Thyroid gland (tissue), 4 donors: Measurements from ENCODE around the gene TMEM217. TPM values are rescaled to one million over a fixed set of nuclear protein-coding genes. Genes with fewer than 3 reads are reported as not detected.
A peak's percentile ranks its signal among the peaks of the same experiment; 100 is the strongest.
"Not testable (repeated sequence)": the region's sequence is repeated elsewhere in the genome, so short reads cannot be mapped to it uniquely, and the experiment has no call there.

Experiments used
- DNase-seq, 2 donors: peaks; one replicate each; pipeline ENCODE4 v3.0.0-alpha.2; 2019
- H3K27ac ChIP-seq, 3 donors: fragments of 200-600 bp; sonication (generic); 1 replicate in 2 of 3; 2 replicates in 1 of 3; pipeline ENCODE4 v1.5.1; 2016 to 2019; ENCODE audit warnings: mild to moderate bottlenecking in 1 of 3, moderate library complexity in 1 of 3
- H3K27me3 ChIP-seq: fragments of 200-600 bp; sonication (generic); one replicate; pipeline ENCODE4 v1.5.1; 2019
- H3K36me3 ChIP-seq, 2 donors: fragments of 200-600 bp; sonication (generic); one replicate each; pipeline ENCODE4 v1.5.1; 2016 to 2019
- H3K4me1 ChIP-seq, 2 donors: fragments of 200-600 bp; sonication (generic); one replicate each; pipeline ENCODE4 v1.5.1; 2017 to 2019
- H3K4me3 ChIP-seq, 3 donors: fragments of 200-600 bp; sonication (generic); replicated peaks in 1 of 3; 1 replicate in 2 of 3; 2 replicates in 1 of 3; pipeline ENCODE4 v1.5.1; 2016; ENCODE audit warnings: mild to moderate bottlenecking in 1 of 3
- H3K9me3 ChIP-seq: fragments of 200-600 bp; sonication (generic); one replicate; pipeline ENCODE4 v1.5.1; 2017
- CTCF ChIP-seq, 6 experiments: fragments of 200-600 bp in 3 of 6; fragments of 450-650 bp in 3 of 6; sonication (generic) in 3 of 6; IDR thresholded peaks; one replicate each; pipeline ENCODE4 v1.5.1; 2016 to 2019; ENCODE audit warnings: antibody characterized with exemption in 6 of 6, mild to moderate bottlenecking in 2 of 6, inconsistent platforms in 1 of 6, moderate library complexity in 1 of 6
- POLR2A ChIP-seq, 2 donors: fragments of 450-650 bp; IDR thresholded peaks; one replicate each; pipeline ENCODE4 v1.6.1; 2017; ENCODE audit warnings: antibody characterized with exemption in 2 of 2, mild to moderate bottlenecking in 2 of 2, moderate library complexity in 1 of 2
- WGBS, 2 donors: methylation state at CpG; one replicate each; pipeline ENCODE4 v1.1.5; 2017; 5-methylcytosine and 5-hydroxymethylcytosine counted together
- intact Hi-C: fragments of 100-400 bp; cut with DNase I; formaldehyde crosslinking; loops from one replicate; pipeline ENCODE4 v1.15.1; 2023
- total RNA-seq, 4 donors: library from RNA; depleted of rRNA; stranded (reverse); fragments of >200 nt; gene quantifications; one replicate each; pipeline ENCODE4 v1.2.3, GENCODE V29; 2016

Gene TMEM217
- total RNA-seq, 4 donors from 2014 or later = 0.22 to 3.8 (median 1.0) TPM; not detected in 1

DNA sequence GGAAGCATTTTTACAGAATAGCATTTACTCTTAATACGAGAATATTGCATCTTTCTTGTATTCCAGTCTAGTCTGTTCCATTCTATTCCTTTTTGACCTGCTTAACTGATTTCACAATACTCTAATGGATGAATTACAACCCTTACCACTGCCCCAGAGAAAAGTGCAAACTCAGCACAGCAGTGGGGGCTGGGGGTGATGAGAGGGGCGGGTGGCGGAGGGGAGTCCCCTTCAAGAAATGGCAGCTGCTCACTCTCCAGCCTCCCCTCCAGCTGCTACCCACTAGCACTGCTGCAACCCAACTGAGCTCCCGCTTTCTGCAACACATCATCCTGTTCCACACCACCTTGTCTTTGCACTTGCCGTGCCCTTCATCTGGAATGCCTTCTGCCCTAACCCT, 57.9 kb downstream of the TMEM217 start:
- WGBS, 2 donors = 79 to 86% methylated on average over 5 of the region's 5 CpGs
- peaks cover 22 to 28% of the 10 kb centered on the region in 2 donors for H3K4me1 ChIP-seq
- H3K36me3 ChIP-seq = no peaks in the 10 kb centered on the region
- H3K27ac ChIP-seq = peak overlapping the region in 1 of 3 donors; percentile 96
- no peak overlapping the region for H3K4me3 ChIP-seq
- H3K27me3 ChIP-seq = no peaks in the 10 kb centered on the region
- no peak for TF ChIP-seq POLR2A (IDR thresholded peaks at IDR 0.05)
- no peak for TF ChIP-seq CTCF (IDR thresholded peaks at IDR 0.05)
- no peaks in the 10 kb centered on the region for H3K9me3 ChIP-seq
- no peak for DNase-seq
- intact Hi-C loops = no loop called here

- 72 to 73% methylated on average over 4 of the region's 4 CpGs for WGBS, 2 donors
- H3K4me3 ChIP-seq, H3K9me3 ChIP-seq, intact Hi-C loops, H3K27ac ChIP-seq, H3K4me1 ChIP-seq, H3K27me3 ChIP-seq, H3K36me3 ChIP-seq, DNase-seq: not testable (repeated sequence)
Observed at GRCh38 chr6:37196451-37196850, 61.5 kb downstream of the TMEM217 start.

- 100% methylated on average over 1 of the region's 1 CpG for WGBS, 2 donors
- intact Hi-C loops, H3K9me3 ChIP-seq, H3K4me1 ChIP-seq, H3K27ac ChIP-seq, H3K4me3 ChIP-seq, H3K27me3 ChIP-seq, DNase-seq, H3K36me3 ChIP-seq: not testable (repeated sequence)
Observed at GRCh38 chr6:37194886-37195285, 63.1 kb downstream of the TMEM217 start.

GRCh38 chr6:37192666-37193065, 65.3 kb downstream of the TMEM217 start:
- 91% methylated on average over 3 of the region's 3 CpGs for WGBS, 2 donors
- Histone ChIP-seq H3K4me3 (no peak overlapping the region), H3K9me3 (no peaks in the 10 kb centered on the region), H3K27me3 (no peaks in the 10 kb centered on the region), H3K36me3 (no peaks in the 10 kb centered on the region), H3K4me1 (no peaks in the 10 kb centered on the region), H3K27ac (no peak overlapping the region)
- no peak for DNase-seq
- TF ChIP-seq POLR2A (IDR thresholded peaks at IDR 0.05) (no peak), CTCF (IDR thresholded peaks at IDR 0.05) (no peak)
- intact Hi-C loops = no loop called here

GRCh38 chr6:37190159-37190535, 67.8 kb downstream of the TMEM217 start:
- H3K36me3 ChIP-seq = no peaks in the 10 kb centered on the region
- H3K4me1 ChIP-seq = no peaks in the 10 kb centered on the region
- DNase-seq = no peak
- intact Hi-C loops = no loop called here
- no peaks in the 10 kb centered on the region for H3K27me3 ChIP-seq
- H3K27ac ChIP-seq = no peak overlapping the region
- no peak overlapping the region for H3K4me3 ChIP-seq
- TF ChIP-seq POLR2A (IDR thresholded peaks at IDR 0.05) (no peak), CTCF (IDR thresholded peaks at IDR 0.05) (no peak)
- H3K9me3 ChIP-seq = no peaks in the 10 kb centered on the region
- 71 to 90% methylated on average over 1 of the region's 1 CpG for WGBS, 2 donors

DNA sequence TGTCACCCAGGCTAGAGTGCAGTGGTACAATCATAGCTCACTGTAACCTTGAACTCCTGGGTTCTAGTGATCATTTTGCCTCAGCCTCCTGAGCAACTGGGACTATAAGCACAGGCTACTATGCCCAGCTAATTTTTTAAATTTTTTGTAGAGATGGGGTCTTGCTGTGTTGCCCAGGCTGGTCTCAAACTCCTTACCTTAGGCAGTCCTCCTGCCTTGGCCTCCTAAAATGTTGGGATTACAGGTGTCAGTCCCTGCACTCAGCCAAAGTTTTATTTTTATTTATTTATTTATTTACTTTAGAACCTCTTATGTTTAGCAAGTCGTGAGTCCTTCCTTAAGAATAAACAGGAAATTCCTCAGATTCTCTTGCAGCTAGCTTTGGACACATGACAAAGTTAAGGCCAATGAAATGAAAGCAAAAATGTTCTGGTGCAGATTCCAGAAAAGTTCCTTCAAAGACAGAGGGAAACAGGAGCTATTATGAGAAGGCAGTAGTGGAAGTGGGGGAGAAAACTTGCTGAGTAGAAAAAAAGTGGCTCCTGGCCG, 68.9 kb downstream of the TMEM217 start:
- Histone ChIP-seq H3K9me3 (no peaks in the 10 kb centered on the region), H3K36me3 (no peaks in the 10 kb centered on the region), H3K27ac (no peak overlapping the region), H3K27me3 (no peaks in the 10 kb centered on the region), H3K4me1 (no peaks in the 10 kb centered on the region), H3K4me3 (no peak overlapping the region)
- TF ChIP-seq POLR2A (IDR thresholded peaks at IDR 0.05) (no peak), CTCF (IDR thresholded peaks at IDR 0.05) (no peak)
- intact Hi-C loops = no loop called here
- no peak for DNase-seq
- 65 to 67% methylated on average over 2 of the region's 2 CpGs for WGBS, 2 donors
